Measurements from ENCODE around the gene PAQR9. TPM values are rescaled to one million over a fixed set of nuclear protein-coding genes. Genes with fewer than 3 reads are reported as not detected.

Gene PAQR9
- total RNA-seq, 4 donors from 2014 or later = not detected

- H3K27me3 ChIP-seq = peaks cover 0 to 89% (median 15%) of the 10 kb centered on the region in 4 donors
- WGBS, 2 donors = 92 to 93% methylated on average over 7 to 18 of the region's 19 CpGs
- H3K4me3 ChIP-seq = no peak overlapping the region
- no peak for TF ChIP-seq CTCF (IDR thresholded peaks at IDR 0.05)
- TF ChIP-seq POLR2A (IDR thresholded peaks at IDR 0.05) = no peak
- H3K4me1 ChIP-seq = peaks cover 6 to 20% (median 12%) of the 10 kb centered on the region in 3 donors
- H3K27ac ChIP-seq = no peak overlapping the region
- no peaks in the 10 kb centered on the region for H3K9me3 ChIP-seq
- intact Hi-C loops (cut with DNase I) = no loop called here
- DNase-seq = no peak
- no peaks in the 10 kb centered on the region for H3K36me3 ChIP-seq
These were observed 1.3 kb downstream of the PAQR9 start for GRCh38 chr3:142962175-142962519.

- TF ChIP-seq CTCF (IDR thresholded peaks at IDR 0.05) (no peak), POLR2A (IDR thresholded peaks at IDR 0.05) (no peak)
- DNase-seq = no peak
- no peaks in the 10 kb centered on the region for H3K9me3 ChIP-seq
- no peak overlapping the region for H3K4me3 ChIP-seq
- intact Hi-C loops (cut with DNase I) = no loop called here
- 89 to 90% methylated on average over 2 of the region's 2 CpGs for WGBS, 2 donors
- H3K36me3 ChIP-seq = no peaks in the 10 kb centered on the region
- H3K27me3 ChIP-seq = peaks cover 0 to 92% (median 15%) of the 10 kb centered on the region in 4 donors
- peaks cover 6 to 20% (median 12%) of the 10 kb centered on the region in 3 donors for H3K4me1 ChIP-seq
- H3K27ac ChIP-seq = no peak overlapping the region
These were observed 1.9 kb downstream of the PAQR9 start for GRCh38 chr3:142961539-142961938.

GRCh38 chr3:142960322-142960850 lies 3.1 kb downstream of the PAQR9 start:
- intact Hi-C loops (cut with DNase I) = no loop called here
- Histone ChIP-seq H3K36me3 (no peaks in the 10 kb centered on the region), H3K4me3 (no peak overlapping the region), H3K27me3 (peaks cover 0 to 83% (median 15%) of the 10 kb centered on the region in 4 donors), H3K27ac (no peak overlapping the region), H3K9me3 (no peaks in the 10 kb centered on the region), H3K4me1 (peaks cover 6 to 20% (median 12%) of the 10 kb centered on the region in 3 donors)
- 88 to 94% methylated on average over 1 of the region's 1 CpG for WGBS, 2 donors
- no peak for TF ChIP-seq CTCF (IDR thresholded peaks at IDR 0.05)
- no peak for TF ChIP-seq POLR2A (IDR thresholded peaks at IDR 0.05)
- no peak for DNase-seq

GRCh38 chr3:142958707-142959106 lies 4.8 kb downstream of the PAQR9 start:
- Histone ChIP-seq H3K27me3 (peaks cover 0 to 66% (median 12%) of the 10 kb centered on the region in 4 donors), H3K27ac (no peak overlapping the region), H3K36me3 (no peaks in the 10 kb centered on the region), H3K9me3 (no peaks in the 10 kb centered on the region), H3K4me3 (no peak overlapping the region), H3K4me1 (peaks cover 1 to 12% (median 8%) of the 10 kb centered on the region in 3 donors)
- intact Hi-C loops (cut with DNase I) = no loop called here
- TF ChIP-seq POLR2A (IDR thresholded peaks at IDR 0.05) (no peak), CTCF (IDR thresholded peaks at IDR 0.05) (no peak)
- 26 to 37% methylated on average over 6 of the region's 6 CpGs for whole genome bisulfite sequencing, 2 donors
- no peak for DNase-seq

DNA sequence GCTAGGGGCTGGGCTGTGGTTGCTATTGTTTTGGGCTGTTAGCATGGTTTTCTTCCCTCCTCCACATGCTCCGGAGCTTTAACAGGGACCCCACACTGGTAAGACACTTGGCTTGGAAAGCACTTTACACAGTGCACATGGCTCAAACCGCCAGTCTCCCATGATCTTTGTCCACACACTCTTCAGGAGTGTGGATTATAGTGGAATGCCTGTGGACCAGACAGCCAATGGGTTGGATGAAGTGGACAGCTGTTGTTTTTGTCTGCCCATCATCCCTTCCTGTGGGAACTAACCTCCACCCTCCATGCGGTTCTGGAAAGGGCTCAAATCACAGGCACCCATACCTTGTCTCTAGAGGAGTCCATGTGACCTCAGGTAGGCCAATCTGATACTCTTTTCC lies 10.0 kb downstream of the PAQR9 start:
- peaks cover 0 to 40% (median 0%) of the 10 kb centered on the region in 4 donors for H3K27me3 ChIP-seq
- TF ChIP-seq POLR2A (IDR thresholded peaks at IDR 0.05) (no peak), CTCF (IDR thresholded peaks at IDR 0.05) (no peak)
- no peaks in the 10 kb centered on the region for H3K9me3 ChIP-seq
- no peak for DNase-seq
- H3K4me3 ChIP-seq = no peak overlapping the region
- WGBS, 2 donors = 73 to 89% methylated on average over 1 to 3 of the region's 3 CpGs
- peaks cover 0 to 1% (median 0%) of the 10 kb centered on the region in 3 donors for H3K4me1 ChIP-seq
- no peak overlapping the region for H3K27ac ChIP-seq
- intact Hi-C loops (cut with DNase I) = no loop called here
- no peaks in the 10 kb centered on the region for H3K36me3 ChIP-seq
